Measurements from ENCODE around the gene RUNX3.

The RUNX3 gene

GRCh38 chr1:24861821-24862727 is 68.0 kb downstream of the RUNX3 start:
- DNase-seq (ENCODE audit: low read depth) = no peak

- DNase-seq (ENCODE audit: low read depth) = no peak
Observed at GRCh38 chr1:24860841-24861240, 69.2 kb downstream of the RUNX3 start.

DNA sequence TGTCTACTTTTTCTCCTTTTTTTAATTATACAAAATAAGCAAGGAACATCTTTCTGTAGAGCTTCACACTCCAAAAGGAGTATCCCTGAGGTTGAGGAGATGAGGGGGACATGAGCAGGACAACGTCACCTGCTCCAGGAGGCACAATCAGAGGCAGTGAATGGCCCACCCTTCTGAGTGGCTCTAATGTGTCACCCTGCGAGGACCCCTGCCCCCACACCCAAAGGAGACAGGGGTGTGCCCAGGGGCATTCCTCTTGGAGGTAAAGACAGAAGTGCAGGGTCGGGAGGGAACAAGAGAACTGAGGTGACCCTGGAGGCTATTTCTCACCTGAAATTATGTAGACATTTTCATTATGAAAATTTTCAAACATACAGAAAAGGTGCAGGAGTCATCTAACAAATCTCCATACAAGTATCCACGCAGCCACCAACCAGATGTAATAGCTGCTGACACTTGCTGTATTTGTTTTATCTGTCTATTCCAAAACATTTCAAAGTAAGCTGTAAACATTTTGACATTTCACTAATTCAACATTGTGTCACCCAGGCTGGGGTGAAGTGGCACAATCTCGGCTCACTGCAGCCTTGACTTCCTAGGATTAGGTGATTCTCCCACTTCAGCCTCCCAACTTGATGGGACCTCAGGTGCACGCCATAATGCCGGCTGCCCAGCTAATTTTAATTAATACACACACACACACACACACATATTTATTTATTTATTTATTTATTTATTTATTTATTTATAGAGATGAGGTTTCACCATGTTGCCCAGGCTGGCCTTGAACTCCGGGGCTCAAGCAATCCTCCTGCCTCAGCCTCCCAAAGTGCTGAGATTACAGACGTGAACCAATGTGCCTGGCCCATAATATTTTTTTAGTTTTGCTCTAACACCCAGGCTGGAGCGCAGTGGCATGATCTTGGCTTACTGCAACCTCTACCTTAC is 70.7 kb downstream of the RUNX3 start:
- DNase-seq (ENCODE audit: low read depth) = no peak

GRCh38 chr1:24858277-24858676 is 71.8 kb downstream of the RUNX3 start:
- DNase-seq (ENCODE audit: low read depth) = no peak

- no peak for DNase-seq (ENCODE audit: low read depth)
Observed at GRCh38 chr1:24857507-24858133, 72.5 kb downstream of the RUNX3 start.

GRCh38 chr1:24856787-24857506 is 73.1 kb downstream of the RUNX3 start:
- no peak for DNase-seq (ENCODE audit: low read depth)

- DNase-seq (ENCODE audit: low read depth) = no peak
Observed at GRCh38 chr1:24855474-24855873, 74.6 kb downstream of the RUNX3 start.

- no peak for DNase-seq (ENCODE audit: low read depth)
Observed at GRCh38 chr1:24853649-24854048, 76.4 kb downstream of the RUNX3 start.

GRCh38 chr1:24850328-24850920 is 79.7 kb downstream of the RUNX3 start:
- DNase-seq (ENCODE audit: low read depth) = no peak

- DNase-seq (ENCODE audit: low read depth) = no peak
Observed at GRCh38 chr1:24849672-24850295, 80.3 kb downstream of the RUNX3 start.
